Adipocyte (in vitro differentiated cells): ENCODE data around the gene CLEC18A.

ENCODE experiments used
- DNase-seq: peaks from one replicate; pipeline ENCODE4 v3.0.0-alpha.2; 2015; ENCODE audit warnings: low read depth
- H3K27me3 ChIP-seq: replicated peaks from 2 replicates; pipeline ENCODE4 v1.7.0; 2013; ENCODE audit warnings: mild to moderate bottlenecking, low read length, moderate library complexity; ENCODE audit not compliant: control insufficient read depth, insufficient read depth
- H3K36me3 ChIP-seq: 2 replicates; pipeline ENCODE4 v1.7.0; 2013; ENCODE audit warnings: low read length, mild to moderate bottlenecking, moderate library complexity; ENCODE audit not compliant: control insufficient read depth, insufficient read depth, severe bottlenecking
- H3K4me1 ChIP-seq: 2 replicates; pipeline ENCODE4 v1.7.0; 2013; ENCODE audit warnings: mild to moderate bottlenecking, low read length, moderate library complexity; ENCODE audit not compliant: control insufficient read depth, insufficient read depth
- H3K4me3 ChIP-seq: 2 replicates; pipeline ENCODE4 v1.7.0; 2013; ENCODE audit warnings: mild to moderate bottlenecking, low read length, moderate library complexity
- H3K9ac ChIP-seq: 2 replicates; pipeline ENCODE4 v1.7.0; 2013; ENCODE audit warnings: mild to moderate bottlenecking, low read length, moderate library complexity
- H3K9me3 ChIP-seq: 2 replicates; pipeline ENCODE4 v1.7.0; 2013; ENCODE audit warnings: mild to moderate bottlenecking, low read length, moderate library complexity; ENCODE audit not compliant: control insufficient read depth

CLEC18A gene

GRCh38 chr16:69931631-69932030 lies 19.5 kb upstream of the CLEC18A start:
- peaks cover 18% of the 10 kb centered on the region for H3K4me1 ChIP-seq
- H3K4me3 ChIP-seq = no peak overlapping the region
- H3K9ac ChIP-seq = no peak overlapping the region
- H3K27me3 ChIP-seq = no peaks in the 10 kb centered on the region
- no peak for DNase-seq
- no peaks in the 10 kb centered on the region for H3K9me3 ChIP-seq
- peaks cover 45% of the 10 kb centered on the region for H3K36me3 ChIP-seq

GRCh38 chr16:69932228-69932627 lies 18.9 kb upstream of the CLEC18A start:
- Histone ChIP-seq H3K9me3 (no peaks in the 10 kb centered on the region), H3K36me3 (peaks cover 51% of the 10 kb centered on the region), H3K9ac (no peak overlapping the region), H3K4me3 (no peak overlapping the region), H3K4me1 (peaks cover 12% of the 10 kb centered on the region), H3K27me3 (no peaks in the 10 kb centered on the region)
- no peak for DNase-seq

GRCh38 chr16:69932691-69933392 lies 18.3 kb upstream of the CLEC18A start:
- no peak for DNase-seq
- H3K9ac ChIP-seq = no peak overlapping the region
- no peaks in the 10 kb centered on the region for H3K9me3 ChIP-seq
- H3K27me3 ChIP-seq = no peaks in the 10 kb centered on the region
- H3K36me3 ChIP-seq = peaks cover 57% of the 10 kb centered on the region
- H3K4me3 ChIP-seq = no peak overlapping the region
- H3K4me1 ChIP-seq = peaks cover 6% of the 10 kb centered on the region

- DNase-seq = no peak
- Histone ChIP-seq H3K4me1 (no peaks in the 10 kb centered on the region), H3K36me3 (peaks cover 67% of the 10 kb centered on the region), H3K9me3 (no peaks in the 10 kb centered on the region), H3K27me3 (no peaks in the 10 kb centered on the region), H3K9ac (no peak overlapping the region), H3K4me3 (no peak overlapping the region)
These were observed 17.1 kb upstream of the CLEC18A start for GRCh38 chr16:69934044-69934443.

- no peak overlapping the region for H3K9ac ChIP-seq
- H3K9me3 ChIP-seq = no peaks in the 10 kb centered on the region
- H3K4me1 ChIP-seq = no peaks in the 10 kb centered on the region
- no peaks in the 10 kb centered on the region for H3K27me3 ChIP-seq
- peaks cover 73% of the 10 kb centered on the region for H3K36me3 ChIP-seq
- DNase-seq = no peak
- H3K4me3 ChIP-seq = no peak overlapping the region
These were observed 16.4 kb upstream of the CLEC18A start for GRCh38 chr16:69934751-69935150.

GRCh38 chr16:69935278-69935711 lies 15.8 kb upstream of the CLEC18A start:
- Histone ChIP-seq H3K9ac (no peak overlapping the region), H3K36me3 (peaks cover 78% of the 10 kb centered on the region), H3K4me3 (no peak overlapping the region), H3K4me1 (no peaks in the 10 kb centered on the region), H3K27me3 (no peaks in the 10 kb centered on the region), H3K9me3 (no peaks in the 10 kb centered on the region)
- DNase-seq = no peak

GRCh38 chr16:69935740-69936139 lies 15.4 kb upstream of the CLEC18A start:
- Histone ChIP-seq H3K36me3 (peaks cover 76% of the 10 kb centered on the region), H3K9ac (no peak overlapping the region), H3K27me3 (no peaks in the 10 kb centered on the region), H3K9me3 (no peaks in the 10 kb centered on the region), H3K4me3 (no peak overlapping the region), H3K4me1 (peaks cover under 1% of the 10 kb centered on the region)
- DNase-seq = no peak

- no peak overlapping the region for H3K4me3 ChIP-seq
These were observed 14.9 kb upstream of the CLEC18A start for GRCh38 chr16:69936252-69936651.

GRCh38 chr16:69936751-69937211 lies 14.4 kb upstream of the CLEC18A start:
- Histone ChIP-seq H3K9ac (no peak overlapping the region), H3K36me3 (peaks cover 66% of the 10 kb centered on the region), H3K27me3 (no peaks in the 10 kb centered on the region), H3K4me3 (no peak overlapping the region), H3K4me1 (peaks cover 11% of the 10 kb centered on the region), H3K9me3 (no peaks in the 10 kb centered on the region)
- no peak for DNase-seq

More at GRCh38 chr16:69936252-69936651, 14.9 kb upstream of the CLEC18A start:
- DNase-seq = no peak
- Histone ChIP-seq H3K4me1 (peaks cover 6% of the 10 kb centered on the region), H3K9me3 (no peaks in the 10 kb centered on the region), H3K36me3 (peaks cover 71% of the 10 kb centered on the region), H3K9ac (no peak overlapping the region), H3K27me3 (no peaks in the 10 kb centered on the region)

GRCh38 chr16:69937465-69937951 lies 13.6 kb upstream of the CLEC18A start:
- no peak overlapping the region for H3K4me3 ChIP-seq
- H3K9ac ChIP-seq = no peak overlapping the region
- H3K4me1 ChIP-seq = peaks cover 18% of the 10 kb centered on the region
- peaks cover 61% of the 10 kb centered on the region for H3K36me3 ChIP-seq
- H3K27me3 ChIP-seq = no peaks in the 10 kb centered on the region
- H3K9me3 ChIP-seq = no peaks in the 10 kb centered on the region
- DNase-seq = no peak

- no peak for DNase-seq
- H3K9me3 ChIP-seq = no peaks in the 10 kb centered on the region
- H3K4me1 ChIP-seq = peaks cover 20% of the 10 kb centered on the region
- peaks cover 54% of the 10 kb centered on the region for H3K36me3 ChIP-seq
- H3K27me3 ChIP-seq = no peaks in the 10 kb centered on the region
- H3K9ac ChIP-seq = no peak overlapping the region
- H3K4me3 ChIP-seq = no peak overlapping the region
These were observed 11.9 kb upstream of the CLEC18A start for GRCh38 chr16:69938981-69939820.
